Measurements from ENCODE around the gene DCC. TPM values are rescaled to one million over a fixed set of nuclear protein-coding genes. Genes with fewer than 3 reads are reported as not detected.
A peak's percentile ranks its signal among the peaks of the same experiment; 100 is the strongest.

The DCC gene, protein sequence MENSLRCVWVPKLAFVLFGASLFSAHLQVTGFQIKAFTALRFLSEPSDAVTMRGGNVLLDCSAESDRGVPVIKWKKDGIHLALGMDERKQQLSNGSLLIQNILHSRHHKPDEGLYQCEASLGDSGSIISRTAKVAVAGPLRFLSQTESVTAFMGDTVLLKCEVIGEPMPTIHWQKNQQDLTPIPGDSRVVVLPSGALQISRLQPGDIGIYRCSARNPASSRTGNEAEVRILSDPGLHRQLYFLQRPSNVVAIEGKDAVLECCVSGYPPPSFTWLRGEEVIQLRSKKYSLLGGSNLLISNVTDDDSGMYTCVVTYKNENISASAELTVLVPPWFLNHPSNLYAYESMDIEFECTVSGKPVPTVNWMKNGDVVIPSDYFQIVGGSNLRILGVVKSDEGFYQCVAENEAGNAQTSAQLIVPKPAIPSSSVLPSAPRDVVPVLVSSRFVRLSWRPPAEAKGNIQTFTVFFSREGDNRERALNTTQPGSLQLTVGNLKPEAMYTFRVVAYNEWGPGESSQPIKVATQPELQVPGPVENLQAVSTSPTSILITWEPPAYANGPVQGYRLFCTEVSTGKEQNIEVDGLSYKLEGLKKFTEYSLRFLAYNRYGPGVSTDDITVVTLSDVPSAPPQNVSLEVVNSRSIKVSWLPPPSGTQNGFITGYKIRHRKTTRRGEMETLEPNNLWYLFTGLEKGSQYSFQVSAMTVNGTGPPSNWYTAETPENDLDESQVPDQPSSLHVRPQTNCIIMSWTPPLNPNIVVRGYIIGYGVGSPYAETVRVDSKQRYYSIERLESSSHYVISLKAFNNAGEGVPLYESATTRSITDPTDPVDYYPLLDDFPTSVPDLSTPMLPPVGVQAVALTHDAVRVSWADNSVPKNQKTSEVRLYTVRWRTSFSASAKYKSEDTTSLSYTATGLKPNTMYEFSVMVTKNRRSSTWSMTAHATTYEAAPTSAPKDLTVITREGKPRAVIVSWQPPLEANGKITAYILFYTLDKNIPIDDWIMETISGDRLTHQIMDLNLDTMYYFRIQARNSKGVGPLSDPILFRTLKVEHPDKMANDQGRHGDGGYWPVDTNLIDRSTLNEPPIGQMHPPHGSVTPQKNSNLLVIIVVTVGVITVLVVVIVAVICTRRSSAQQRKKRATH (N-terminal part only)
- polyA plus RNA-seq (2011; rRNA removed): 0.15 and 0.44 TPM in 2 replicates
- polyA minus RNA-seq (2011; rRNA and poly(A)+ RNA removed): 0.05 and 0.82 TPM in 2 replicates

DNA sequence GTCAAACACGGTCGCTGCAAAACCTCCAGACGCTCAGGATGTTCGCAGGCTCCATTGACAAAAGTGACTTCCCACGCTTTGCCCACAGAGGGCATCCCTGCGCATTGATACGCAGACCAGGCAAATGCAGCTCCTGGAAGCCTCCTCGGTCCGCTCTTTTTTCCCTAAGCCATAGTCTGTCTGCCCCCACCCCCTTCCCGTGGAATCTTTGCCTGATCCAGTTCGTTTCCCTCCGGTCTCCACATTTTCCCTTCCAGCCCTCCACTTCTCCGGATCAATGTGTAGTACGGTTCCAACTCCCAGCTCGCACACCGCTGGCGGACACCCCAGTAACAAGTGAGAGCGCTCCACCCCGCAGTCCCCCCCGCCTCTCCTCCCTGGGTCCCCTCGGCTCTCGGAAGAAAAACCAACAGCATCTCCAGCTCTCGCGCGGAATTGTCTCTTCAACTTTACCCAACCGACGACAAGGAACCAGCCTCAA, at the start of gene DCC:
DCC (plus strand) TSS at position 307 of the 481 bp plus-strand sequence. CDS start 591 bp downstream, outside the sequence.
- DNase-seq (ENCODE audit: low read depth): no peak
- Histone ChIP-seq H3K4me3 (ENCODE audit: low read depth, low read length) (peak within 1 kb of the TSS; percentile 18), H3K36me3 (ENCODE audit: control insufficient read depth, insufficient read depth, low read length) (no peaks in the 10 kb centered on the region), H3K27me3 (ENCODE audit: control insufficient read depth, insufficient read depth, low read length) (no peaks in the 10 kb centered on the region)
- ChIA-PET POLR2A (no interaction called here), CTCF (no interaction called here)
- TF ChIP-seq, protein P1, sequence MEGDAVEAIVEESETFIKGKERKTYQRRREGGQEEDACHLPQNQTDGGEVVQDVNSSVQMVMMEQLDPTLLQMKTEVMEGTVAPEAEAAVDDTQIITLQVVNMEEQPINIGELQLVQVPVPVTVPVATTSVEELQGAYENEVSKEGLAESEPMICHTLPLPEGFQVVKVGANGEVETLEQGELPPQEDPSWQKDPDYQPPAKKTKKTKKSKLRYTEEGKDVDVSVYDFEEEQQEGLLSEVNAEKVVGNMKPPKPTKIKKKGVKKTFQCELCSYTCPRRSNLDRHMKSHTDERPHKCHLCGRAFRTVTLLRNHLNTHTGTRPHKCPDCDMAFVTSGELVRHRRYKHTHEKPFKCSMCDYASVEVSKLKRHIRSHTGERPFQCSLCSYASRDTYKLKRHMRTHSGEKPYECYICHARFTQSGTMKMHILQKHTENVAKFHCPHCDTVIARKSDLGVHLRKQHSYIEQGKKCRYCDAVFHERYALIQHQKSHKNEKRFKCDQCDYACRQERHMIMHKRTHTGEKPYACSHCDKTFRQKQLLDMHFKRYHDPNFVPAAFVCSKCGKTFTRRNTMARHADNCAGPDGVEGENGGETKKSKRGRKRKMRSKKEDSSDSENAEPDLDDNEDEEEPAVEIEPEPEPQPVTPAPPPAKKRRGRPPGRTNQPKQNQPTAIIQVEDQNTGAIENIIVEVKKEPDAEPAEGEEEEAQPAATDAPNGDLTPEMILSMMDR (IDR thresholded peaks at IDR 0.05; ENCODE audit: insufficient read depth, low read depth, low read length): peak; percentile 42

DNA sequence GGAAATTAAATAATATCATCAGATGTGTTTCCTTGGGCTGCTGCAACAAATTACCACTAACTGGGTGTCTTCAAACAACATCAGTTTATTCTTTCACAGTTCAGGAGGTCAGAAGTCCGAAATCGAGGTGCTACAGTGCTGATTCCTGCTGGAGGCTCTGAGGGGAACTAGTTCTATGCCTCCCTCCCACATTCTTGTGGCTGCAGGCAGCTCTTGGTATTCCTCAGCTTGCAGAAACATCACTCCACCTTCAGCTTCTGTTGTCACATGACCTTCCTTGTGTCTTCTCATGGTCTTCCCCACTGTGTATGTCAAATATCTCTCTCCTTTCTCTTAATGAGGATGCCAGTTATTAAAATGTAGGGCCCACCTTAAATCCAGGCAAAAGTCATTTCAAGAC, 29.3 kb upstream of the DCC start:
- ChIA-PET POLR2A (no interaction called here), CTCF (no interaction called here)
- Histone ChIP-seq H3K27me3 (ENCODE audit: control insufficient read depth, insufficient read depth, low read length) (no peaks in the 10 kb centered on the region), H3K36me3 (ENCODE audit: control insufficient read depth, insufficient read depth, low read length) (no peaks in the 10 kb centered on the region), H3K4me3 (ENCODE audit: low read depth, low read length) (no peak overlapping the region)
- DNase-seq (ENCODE audit: low read depth): no peak
- TF ChIP-seq, protein P1 (IDR thresholded peaks at IDR 0.05; ENCODE audit: insufficient read depth, low read depth, low read length): no peak

DNA sequence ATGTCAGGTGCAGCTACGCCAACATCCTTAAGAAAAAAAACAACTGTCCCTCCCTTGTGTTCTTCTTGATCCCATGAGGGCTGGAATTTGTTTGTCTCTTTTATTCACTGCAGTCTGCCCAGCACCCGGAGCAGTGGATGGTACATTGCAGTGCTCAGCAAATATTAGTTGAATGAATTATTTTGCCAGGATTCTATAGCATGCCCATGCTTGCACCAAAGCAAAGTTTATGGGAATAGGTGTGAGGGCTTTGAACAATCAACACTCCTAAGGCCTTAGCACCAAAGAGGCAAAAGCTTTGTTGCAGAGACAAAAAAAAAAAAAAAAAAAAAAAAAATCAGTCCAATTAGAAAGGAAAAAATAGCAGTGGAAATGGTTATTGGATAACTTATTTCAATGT, 28.7 kb upstream of the DCC start:
- H3K4me3 ChIP-seq (ENCODE audit: low read depth, low read length): no peak overlapping the region
- H3K36me3 ChIP-seq (ENCODE audit: control insufficient read depth, insufficient read depth, low read length): no peaks in the 10 kb centered on the region
- TF ChIP-seq, protein P1 (IDR thresholded peaks at IDR 0.05; ENCODE audit: insufficient read depth, low read depth, low read length): no peak
- ChIA-PET POLR2A (no interaction called here), CTCF (no interaction called here)
- no peaks in the 10 kb centered on the region for H3K27me3 ChIP-seq (ENCODE audit: control insufficient read depth, insufficient read depth, low read length)
- DNase-seq (ENCODE audit: low read depth): no peak

DNA sequence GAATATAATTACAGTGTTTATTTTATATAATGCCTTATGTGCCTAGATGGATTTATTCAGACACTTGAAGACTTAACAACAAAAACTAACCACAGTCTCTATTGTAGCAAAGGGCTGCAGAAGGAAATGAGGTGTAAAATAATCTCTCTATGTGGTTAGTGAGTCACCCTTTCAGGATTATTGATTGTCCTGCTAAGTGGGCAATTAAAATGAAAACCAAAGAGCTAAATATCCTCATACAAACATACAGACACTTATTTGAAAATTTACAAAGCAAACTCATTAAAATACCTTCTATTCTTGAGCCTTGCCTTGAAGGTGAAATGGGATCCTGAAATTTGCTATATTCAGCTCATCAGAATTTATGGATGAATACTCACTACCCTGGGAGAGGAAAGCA, 27.7 kb upstream of the DCC start:
- POLR2A ChIA-PET: no interaction called here
- no peak for DNase-seq (ENCODE audit: low read depth)
- TF ChIP-seq, protein P1 (IDR thresholded peaks at IDR 0.05; ENCODE audit: insufficient read depth, low read depth, low read length): no peak
- no peak overlapping the region for H3K4me3 ChIP-seq (ENCODE audit: low read depth, low read length)
- H3K36me3 ChIP-seq (ENCODE audit: control insufficient read depth, insufficient read depth, low read length): no peaks in the 10 kb centered on the region
- CTCF ChIA-PET: no interaction called here
- H3K27me3 ChIP-seq (ENCODE audit: control insufficient read depth, insufficient read depth, low read length): no peaks in the 10 kb centered on the region
